OCI-LY3 (cell line): Measurements from ENCODE around the gene UST.

Experiments
- EZH2phosphoT487 ChIP-seq: fragments of 200-600 bp; shearing (Covaris generic); IDR thresholded peaks from 2 replicates; pipeline ENCODE4 v1.6.1; 2018; ENCODE audit warnings: antibody characterized with exemption, mixed run types, low read depth
- TF ChIP-seq, protein P1 (sequence below): fragments of 200-600, 300-600 bp; sonication (generic); IDR thresholded peaks from 2 replicates; pipeline ENCODE4 v1.5.1; 2014; ENCODE audit warnings: antibody characterized with exemption, low read length, low read depth

DNA sequence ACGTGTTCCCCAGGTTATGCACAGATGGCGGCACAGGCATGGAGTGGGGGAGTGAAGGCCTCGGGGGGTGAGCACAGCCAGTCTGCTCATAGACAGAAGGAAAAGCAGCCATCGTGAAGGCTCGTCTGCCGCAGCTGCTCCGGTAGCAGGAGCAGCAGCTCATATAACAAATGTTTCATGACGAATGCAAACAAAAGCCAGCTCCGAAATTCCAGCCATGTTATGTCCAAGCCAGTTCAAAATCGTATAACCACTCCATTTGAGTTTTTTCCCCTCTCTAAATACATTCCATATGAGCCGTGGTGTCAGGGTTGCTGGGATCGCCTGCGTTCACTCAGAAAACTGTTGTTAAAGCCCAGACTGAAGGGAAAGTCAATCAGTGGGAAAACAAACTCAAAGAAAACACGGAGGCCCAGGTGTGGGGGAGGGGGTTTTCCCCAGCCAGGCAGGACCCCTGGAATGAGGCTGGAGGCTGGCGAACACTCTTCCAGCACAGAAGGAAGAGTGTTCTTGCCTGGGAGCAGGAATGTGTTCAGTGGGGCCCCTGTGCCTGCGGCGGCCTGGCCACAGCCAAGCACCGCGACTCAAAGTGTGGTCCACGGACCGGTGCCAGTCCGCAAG, 290.3 kb downstream of the UST start:
- TF ChIP-seq, protein P1, sequence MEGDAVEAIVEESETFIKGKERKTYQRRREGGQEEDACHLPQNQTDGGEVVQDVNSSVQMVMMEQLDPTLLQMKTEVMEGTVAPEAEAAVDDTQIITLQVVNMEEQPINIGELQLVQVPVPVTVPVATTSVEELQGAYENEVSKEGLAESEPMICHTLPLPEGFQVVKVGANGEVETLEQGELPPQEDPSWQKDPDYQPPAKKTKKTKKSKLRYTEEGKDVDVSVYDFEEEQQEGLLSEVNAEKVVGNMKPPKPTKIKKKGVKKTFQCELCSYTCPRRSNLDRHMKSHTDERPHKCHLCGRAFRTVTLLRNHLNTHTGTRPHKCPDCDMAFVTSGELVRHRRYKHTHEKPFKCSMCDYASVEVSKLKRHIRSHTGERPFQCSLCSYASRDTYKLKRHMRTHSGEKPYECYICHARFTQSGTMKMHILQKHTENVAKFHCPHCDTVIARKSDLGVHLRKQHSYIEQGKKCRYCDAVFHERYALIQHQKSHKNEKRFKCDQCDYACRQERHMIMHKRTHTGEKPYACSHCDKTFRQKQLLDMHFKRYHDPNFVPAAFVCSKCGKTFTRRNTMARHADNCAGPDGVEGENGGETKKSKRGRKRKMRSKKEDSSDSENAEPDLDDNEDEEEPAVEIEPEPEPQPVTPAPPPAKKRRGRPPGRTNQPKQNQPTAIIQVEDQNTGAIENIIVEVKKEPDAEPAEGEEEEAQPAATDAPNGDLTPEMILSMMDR = no peak
- no peak for TF ChIP-seq EZH2phosphoT487
